A172 (cell line): Measurements from ENCODE around the gene PCNX1. TPM values are rescaled to one million over a fixed set of nuclear protein-coding genes. Genes with fewer than 3 reads are reported as not detected.
"Not testable (repeated sequence)": the region's sequence is repeated elsewhere in the genome, so short reads cannot be mapped to it uniquely, and the experiment has no call there.

Experiments used
- DNase-seq: peaks from one replicate; pipeline ENCODE4 v3.0.0-alpha.2; 2015; ENCODE audit warnings: low spot score
- total RNA-seq: library from RNA; depleted of rRNA; stranded (reverse); fragments of >200 nt; shearing (Covaris generic); gene quantifications from 2 replicates; pipeline ENCODE4 v1.2.3, GENCODE V29; 2014

PCNX1 gene
- total RNA-seq, 1 experiment from 2014 or later: 11.8 TPM

DNA sequence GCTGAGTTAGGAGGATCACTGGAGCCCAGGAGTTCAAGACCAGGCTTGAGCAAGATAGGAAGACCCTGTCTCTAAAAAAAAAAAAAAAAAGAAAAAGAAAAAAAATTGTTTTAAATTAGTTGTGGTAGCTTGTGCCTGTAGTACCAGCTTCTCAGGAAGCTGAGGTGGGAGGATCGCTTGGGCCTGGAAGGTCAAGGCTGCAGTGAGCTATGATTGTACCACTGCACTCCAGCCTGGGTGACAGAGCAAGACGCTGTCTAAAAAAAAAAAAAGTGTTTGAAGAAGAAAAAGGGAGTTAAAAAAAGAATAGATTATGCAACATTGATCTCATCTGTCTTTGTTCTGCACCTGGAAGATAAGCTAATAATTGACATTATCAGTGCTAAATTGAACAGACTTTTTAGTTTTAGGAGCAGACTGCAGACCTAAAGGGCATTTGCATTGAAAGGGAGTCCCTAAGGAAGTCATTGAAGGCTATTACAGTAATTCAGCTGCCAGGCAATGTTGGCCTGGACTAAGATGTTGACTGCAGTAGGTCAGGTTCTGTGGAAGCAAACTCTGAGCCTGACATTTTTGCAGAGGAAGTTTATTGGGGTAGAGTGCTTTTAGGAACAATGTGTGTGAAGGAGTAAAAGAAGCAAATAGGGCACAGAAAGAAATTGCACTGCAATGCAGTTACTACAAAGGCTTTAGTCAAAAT is 215.8 kb downstream of the PCNX1 start:
- DNase-seq: no peak

DNA sequence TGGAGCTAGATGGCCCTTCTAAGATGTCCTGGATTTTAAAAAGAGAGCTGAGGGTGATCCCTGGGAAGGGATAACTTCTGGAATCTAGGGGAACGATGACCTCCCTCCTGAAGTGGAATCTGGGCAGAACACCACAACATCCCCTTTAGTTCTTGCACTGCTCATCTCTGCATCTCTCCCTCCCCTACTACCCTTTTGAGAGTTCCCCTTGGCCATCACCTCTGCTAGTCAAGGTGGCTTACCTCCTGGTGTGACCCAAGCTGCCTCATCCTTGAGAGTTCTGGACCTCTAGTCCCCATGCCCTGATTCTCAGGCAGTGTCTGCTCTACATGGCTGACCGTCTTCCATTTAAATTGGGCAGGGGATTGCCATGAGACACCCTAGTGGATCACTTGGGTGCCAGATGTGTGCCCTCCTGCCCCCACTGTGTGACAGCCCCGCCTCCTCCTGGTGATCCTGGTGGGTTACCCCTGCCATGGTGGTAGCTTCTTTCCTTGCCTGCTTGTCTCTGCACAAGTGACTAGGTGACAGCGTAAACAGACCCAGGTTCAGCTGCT is 216.4 kb downstream of the PCNX1 start:
- no peak for DNase-seq

DNA sequence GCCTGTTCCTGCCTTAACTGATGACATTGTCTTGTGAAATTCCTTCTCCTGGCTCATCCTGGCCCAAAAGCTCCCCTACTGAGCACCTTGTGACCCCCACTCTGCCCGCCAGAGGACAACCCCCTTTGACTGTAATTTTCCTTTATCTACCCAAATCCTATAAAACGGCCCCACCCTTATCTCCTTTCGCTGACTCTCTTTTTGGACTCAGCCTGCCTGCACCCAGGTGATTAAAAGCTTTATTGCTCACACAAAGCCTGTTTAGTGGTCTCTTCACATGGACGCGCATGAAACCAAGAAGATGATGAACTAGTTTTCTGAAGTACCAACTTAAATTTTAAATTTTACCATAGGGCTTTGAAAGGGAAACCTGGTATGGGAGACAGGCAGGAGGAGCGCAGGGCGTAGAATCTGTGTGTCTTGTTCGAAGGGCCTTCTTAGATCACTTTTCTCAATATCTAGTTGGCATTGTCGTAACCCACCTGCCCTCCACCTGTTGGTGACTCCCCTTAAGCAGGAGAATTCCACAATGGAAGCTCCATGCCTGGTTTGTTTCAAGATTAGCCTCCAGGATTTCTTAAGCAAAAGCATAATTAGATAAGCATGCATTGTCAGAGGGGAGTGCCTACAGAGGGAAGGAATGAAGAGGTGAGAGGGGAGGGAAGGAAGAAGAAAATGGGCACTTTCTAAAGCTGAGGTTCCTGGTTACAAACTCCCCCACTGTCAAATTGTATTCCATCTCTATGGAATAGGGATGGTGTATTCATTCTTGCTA is 222.6 kb downstream of the PCNX1 start:
- DNase-seq: not testable (repeated sequence)

- peak; percentile 90 for DNase-seq
Observed at GRCh38 chr14:71130491-71131179, 223.4 kb downstream of the PCNX1 start.

DNA sequence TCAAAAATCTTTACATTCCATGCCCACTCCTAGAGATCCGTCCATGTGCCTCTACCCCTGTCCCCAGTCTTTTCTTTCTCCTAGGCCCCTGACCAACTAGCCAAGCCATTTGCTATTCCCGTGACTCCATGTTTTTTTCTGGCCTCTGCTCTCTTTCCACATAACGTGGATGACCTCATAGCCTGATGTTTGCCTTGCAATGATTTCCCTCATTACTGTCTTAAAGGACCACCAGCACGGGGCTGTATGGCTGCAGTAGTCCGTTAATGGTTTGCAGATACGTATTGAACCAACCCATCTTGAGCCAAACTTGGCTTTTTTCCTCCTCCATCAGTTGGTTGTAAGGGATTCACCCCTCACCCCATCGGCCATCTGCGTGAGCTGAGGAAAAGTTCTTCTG is 226.0 kb downstream of the PCNX1 start:
- no peak for DNase-seq

- no peak for DNase-seq
Observed at GRCh38 chr14:71135496-71135895, 228.2 kb downstream of the PCNX1 start.

DNA sequence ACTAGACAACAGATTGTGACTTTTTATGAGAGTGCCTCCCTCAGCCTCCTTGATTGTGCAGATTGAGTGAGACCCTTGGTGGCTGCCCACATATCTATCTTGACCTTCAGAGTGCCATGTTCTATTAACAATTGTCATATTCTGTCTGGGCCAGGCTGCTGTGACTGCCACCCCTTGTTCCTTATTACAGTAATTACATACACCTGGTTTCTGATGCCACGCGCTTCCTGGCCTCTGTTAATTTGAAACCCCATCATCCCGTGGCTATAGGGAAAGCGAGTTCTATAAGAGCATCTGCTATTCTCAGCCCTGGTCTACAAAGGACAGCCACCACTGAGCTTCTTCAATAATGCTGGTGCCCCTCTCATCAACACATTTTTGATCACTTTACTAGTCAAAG is 228.7 kb downstream of the PCNX1 start:
- DNase-seq: no peak

GRCh38 chr14:71136386-71137060 is 229.3 kb downstream of the PCNX1 start:
- DNase-seq: no peak

GRCh38 chr14:71137536-71138447 is 230.5 kb downstream of the PCNX1 start:
- DNase-seq: no peak

GRCh38 chr14:71138448-71139293 is 231.4 kb downstream of the PCNX1 start:
- peak; percentile 6 for DNase-seq

DNA sequence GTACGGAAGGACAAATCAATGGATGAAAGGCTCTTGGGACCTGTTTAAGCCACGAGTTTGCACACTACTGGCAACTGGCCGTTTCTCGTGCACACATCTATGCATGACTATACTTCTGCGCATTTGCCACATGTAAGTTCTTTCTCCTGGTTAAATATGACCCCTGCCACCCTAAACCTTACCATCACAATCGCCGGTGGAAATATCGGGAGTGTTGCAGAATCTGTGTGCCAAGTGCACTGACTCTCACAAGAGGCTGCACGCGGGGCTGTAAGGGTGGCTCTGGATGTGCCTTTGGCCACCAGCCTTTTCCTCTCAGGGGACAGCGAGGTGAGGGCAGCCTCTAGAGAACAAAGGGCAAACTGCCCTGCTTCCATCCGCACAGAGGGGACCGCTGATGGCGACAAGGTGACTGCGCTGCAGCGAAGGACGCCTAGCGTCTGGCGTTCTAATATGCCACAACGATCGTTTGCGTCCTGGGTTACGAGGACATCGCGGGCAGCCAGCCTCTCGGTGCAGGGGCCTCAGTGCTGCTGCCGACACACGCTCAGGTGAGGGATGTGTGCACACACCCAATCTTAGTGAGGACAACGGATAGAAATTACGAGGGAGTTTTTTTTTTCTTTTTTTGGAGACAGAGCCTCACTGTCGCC is 232.2 kb downstream of the PCNX1 start:
- DNase-seq: no peak

DNA sequence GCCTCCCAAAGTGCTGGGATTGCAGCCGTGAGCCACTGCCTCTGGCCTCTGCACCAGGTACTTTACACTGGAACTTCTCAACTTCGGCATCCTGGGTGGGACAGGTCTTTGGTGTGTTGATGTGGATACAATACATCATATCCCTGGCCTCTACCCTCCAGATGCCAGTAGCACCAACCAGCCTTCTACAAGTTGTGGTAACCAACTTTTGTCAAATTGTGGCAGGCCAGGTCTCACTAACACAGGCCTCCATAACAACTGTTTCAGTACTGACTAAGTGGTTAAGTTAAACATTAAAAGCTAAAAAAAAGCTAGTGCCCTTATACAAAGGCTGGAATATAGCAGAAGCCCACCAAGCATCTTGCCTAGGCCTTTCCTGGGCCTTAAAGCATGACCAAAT is 232.9 kb downstream of the PCNX1 start:
- DNase-seq: no peak

DNA sequence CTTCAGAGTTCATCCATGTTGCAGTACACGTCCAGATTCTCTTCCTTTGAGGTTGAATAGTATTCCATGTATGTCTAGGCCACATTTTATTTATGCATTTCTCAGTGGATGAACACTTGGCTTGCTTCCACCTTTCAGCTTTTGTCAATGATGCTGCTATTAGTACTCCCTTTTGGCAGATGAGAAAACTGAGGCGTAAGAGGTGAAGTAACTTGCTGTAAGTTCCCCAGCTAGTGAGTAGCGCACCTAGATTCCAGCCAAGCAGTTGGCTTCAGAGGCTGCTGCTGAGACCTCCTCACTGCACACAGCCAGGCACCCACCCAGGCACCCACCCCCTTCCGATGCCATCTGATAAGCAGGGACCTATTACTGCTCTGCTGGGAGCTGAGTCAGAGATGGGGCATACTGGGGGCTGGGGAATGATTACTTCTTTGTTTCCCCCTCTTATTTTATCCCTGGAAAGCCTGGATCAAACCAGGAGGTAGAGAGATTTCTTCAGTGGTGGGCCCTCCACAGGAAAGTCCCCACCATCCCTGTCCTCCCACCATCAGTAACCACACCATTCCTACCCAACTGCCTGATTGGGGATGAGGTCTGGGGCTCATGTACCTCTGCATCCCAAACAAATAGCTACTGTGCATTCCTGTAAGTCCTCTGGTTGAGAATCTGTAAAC is 234.6 kb downstream of the PCNX1 start:
- no peak for DNase-seq

DNA sequence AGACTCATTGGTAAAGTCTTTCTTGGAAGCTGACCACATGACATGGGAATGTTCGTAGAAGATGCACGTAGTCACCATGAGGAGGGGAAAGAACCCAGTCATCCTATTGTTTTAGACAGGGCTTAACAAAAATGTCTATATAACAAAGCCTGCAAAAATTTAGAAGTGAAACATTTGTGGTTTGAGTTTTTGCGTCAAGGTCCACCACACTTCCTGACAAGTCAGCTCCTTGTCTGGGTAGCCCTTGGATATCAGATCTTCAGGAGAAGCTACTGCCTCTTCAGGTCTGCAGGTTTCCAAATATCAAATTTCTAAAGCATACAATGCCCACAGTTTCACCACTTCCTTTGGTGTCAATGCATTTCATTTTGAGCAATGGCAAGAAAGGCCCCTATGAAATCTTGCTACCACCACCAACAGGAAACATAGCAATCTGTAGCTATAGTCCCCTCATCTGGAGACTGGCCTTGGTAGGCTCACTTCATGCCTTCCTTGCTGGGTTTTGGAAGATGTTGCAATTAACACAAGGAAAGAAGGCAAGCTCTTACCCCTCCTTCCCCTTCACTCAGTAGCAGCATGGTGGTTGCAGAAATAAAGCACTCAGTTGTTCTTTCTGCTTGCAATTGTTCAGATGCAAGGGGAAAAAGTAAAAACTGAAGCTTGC is 235.2 kb downstream of the PCNX1 start:
- peak; percentile 57 for DNase-seq

DNA sequence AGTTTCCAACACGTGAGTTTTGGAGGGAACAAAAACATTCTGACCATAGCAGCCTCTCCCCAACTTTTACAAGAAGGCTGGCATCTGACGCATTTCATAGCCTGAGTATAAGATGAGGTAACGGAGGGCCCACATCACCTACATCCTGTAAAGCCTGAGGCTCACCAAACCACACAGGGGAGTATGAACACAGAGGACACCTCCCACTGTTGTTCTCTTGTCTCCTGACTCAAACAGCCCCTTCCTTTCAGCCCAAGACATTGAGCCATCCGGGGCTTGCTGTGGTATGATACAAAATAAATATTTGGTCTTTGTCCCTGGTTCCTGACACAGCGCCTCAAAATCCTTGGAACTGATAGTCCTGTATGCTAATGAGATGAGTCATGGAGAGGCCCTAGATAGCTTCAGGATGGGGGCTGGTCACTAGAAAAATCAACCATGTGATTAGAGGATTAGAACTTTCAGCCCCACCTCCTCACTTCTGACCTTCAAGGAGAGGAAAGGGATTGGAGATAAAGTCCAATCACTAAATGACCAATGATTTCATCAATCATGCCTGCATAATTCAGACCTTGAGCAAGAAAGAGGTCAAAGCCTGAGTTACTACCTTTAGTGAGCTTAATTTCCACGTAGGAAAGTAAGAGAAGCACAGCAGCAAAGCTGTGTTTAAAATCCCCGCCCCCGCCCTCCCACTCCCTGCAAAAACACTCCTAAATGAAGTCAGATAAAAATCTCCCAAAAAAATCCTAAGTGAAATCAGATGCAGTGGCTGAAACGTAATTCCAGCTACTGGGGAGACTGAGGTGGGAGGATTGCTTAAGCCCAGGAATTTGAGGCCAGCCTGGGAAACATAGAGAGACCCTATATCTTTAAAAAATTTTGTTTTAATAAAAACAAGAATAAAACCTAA is 236.4 kb downstream of the PCNX1 start:
- peak; percentile 61 for DNase-seq

DNA sequence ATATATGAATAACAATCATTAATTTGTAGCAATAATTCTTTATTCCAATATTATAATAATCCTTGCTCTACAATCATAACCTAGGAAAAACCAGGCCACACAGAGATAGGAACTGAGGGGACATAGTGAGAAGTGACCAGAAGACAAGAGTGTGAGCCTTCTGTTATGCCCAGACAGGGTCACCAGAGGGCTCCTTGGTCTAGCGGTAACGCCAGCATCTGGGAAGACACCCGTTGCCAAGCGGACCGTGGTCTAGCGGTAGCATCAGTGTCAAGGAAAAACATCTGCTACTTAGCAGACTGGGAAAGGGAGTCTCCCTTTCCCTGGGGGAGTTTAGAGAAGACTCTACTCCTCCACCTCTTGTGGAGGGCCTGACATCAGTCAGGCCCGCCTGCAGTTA is 240.1 kb downstream of the PCNX1 start:
- DNase-seq: not testable (repeated sequence)

GRCh38 chr14:71148627-71149026 is 241.4 kb downstream of the PCNX1 start:
- no peak for DNase-seq
